GM12878 (cell line): ENCODE measurements around the gene PRMT5. TPM values are rescaled to one million over a fixed set of nuclear protein-coding genes. Genes with fewer than 3 reads are reported as not detected.

Experiments used
- CBFB ChIP-seq: IDR thresholded peaks from 2 replicates; pipeline ENCODE4 v1.6.1; 2016; ENCODE audit warnings: antibody characterized with exemption, low read depth
- CREB1 ChIP-seq: IDR thresholded peaks from 2 replicates; pipeline ENCODE4 v1.6.1; 2012; ENCODE audit warnings: low read depth, mild to moderate bottlenecking, inconsistent platforms
- EGR1 ChIP-seq, 2 experiments: IDR thresholded peaks; 1 replicate in 1 of 2; 2 replicates in 1 of 2; pipeline ENCODE4 v1.6.1; 2011 to 2012; ENCODE audit warnings: low read depth in 2 of 2, low read length in 2 of 2, borderline replicate concordance in 1 of 2, mild to moderate bottlenecking in 1 of 2, moderate library complexity in 1 of 2
- FOS ChIP-seq: IDR thresholded peaks from 3 replicates; pipeline ENCODE4 v1.6.1; 2011; ENCODE audit warnings: borderline replicate concordance; ENCODE audit not compliant: insufficient read length; ENCODE audit errors: extremely low read depth
- HDAC2 ChIP-seq: fragments of 200-600 bp; sonication (generic); IDR thresholded peaks from 2 replicates; pipeline ENCODE4 v1.6.1; 2017
- IRF4 ChIP-seq: IDR thresholded peaks from 2 replicates; pipeline ENCODE4 v1.6.1; 2011; ENCODE audit warnings: low read depth, low read length
- MTA2 ChIP-seq: fragments of 450-650 bp; IDR thresholded peaks from 2 replicates; pipeline ENCODE4 v1.6.1; 2016; ENCODE audit warnings: low read depth, mild to moderate bottlenecking, moderate library complexity
- NBN ChIP-seq: fragments of 450-650 bp; IDR thresholded peaks from 2 replicates; pipeline ENCODE4 v1.6.1; 2016
- NR2C2 ChIP-seq: IDR thresholded peaks from 2 replicates; pipeline ENCODE4 v1.6.1; 2011; ENCODE audit warnings: borderline replicate concordance, low read depth; ENCODE audit not compliant: control insufficient read depth, insufficient read length
- PML ChIP-seq: IDR thresholded peaks from 2 replicates; pipeline ENCODE4 v1.6.1; 2012; ENCODE audit warnings: low read length, inconsistent platforms
- RAD21 ChIP-seq: IDR thresholded peaks from 2 replicates; pipeline ENCODE4 v1.6.1; 2011; ENCODE audit warnings: mild to moderate bottlenecking, low read depth, low read length, moderate library complexity; ENCODE audit not compliant: insufficient read depth
- SRF ChIP-seq, 2 experiments: IDR thresholded peaks; 2 replicates each; pipeline ENCODE4 v1.6.1; 2011; ENCODE audit warnings: low read depth in 2 of 2, low read length in 2 of 2, mild to moderate bottlenecking in 1 of 2, moderate library complexity in 1 of 2
- STAT1 ChIP-seq: fragments of 450-650 bp; conservative IDR thresholded peaks from 2 replicates; pipeline ENCODE4 v1.6.1; 2014; ENCODE audit warnings: antibody characterized with exemption, mild to moderate bottlenecking
- TAF1 ChIP-seq: IDR thresholded peaks from 2 replicates; pipeline ENCODE4 v1.6.1; 2011; ENCODE audit warnings: mild to moderate bottlenecking, low read depth, low read length, borderline replicate concordance
- polyA plus RNA-seq, 11 experiments: library from polyadenylated mRNA; depleted of rRNA in 4 of 11; unstranded in 6 of 11; stranded (reverse) in 5 of 11; fragments of >200 nt; fragmentation: Nextera tagmentation in 4 of 11; fragmentation: Illumina TruSeq in 1 of 11; extraction: Ambion mirVana in 4 of 11; extraction: Trizol in 1 of 11; gene quantifications; 1 replicate in 1 of 11; 2 replicates in 10 of 11; pipeline versions ENCODE4 v1.2.1 to v1.2.3, GENCODE V29; 2011 to 2016; ENCODE audit warnings: inconsistent platforms in 2 of 11, missing spikeins in 2 of 11, low read depth in 1 of 11
- total RNA-seq, 4 experiments: library from RNA; depleted of rRNA in 3 of 4; stranded (reverse); fragments of >200 nt in 3 of 4; fragmentation: Illumina TruSeq in 1 of 4; extraction: Trizol in 1 of 4; gene quantifications; 2 replicates each; pipeline versions ENCODE4 v1.2.1 to v1.2.3, GENCODE V29; 2013 to 2021
- TF ChIP-seq, protein P1 (sequence below): fragments of 450-650 bp; IDR thresholded peaks from 2 replicates; pipeline ENCODE4 v1.6.1; 2017; ENCODE audit warnings: mild to moderate bottlenecking
- TF ChIP-seq, protein P2 (sequence below): fragments of 450-650 bp; IDR thresholded peaks from 2 replicates; pipeline ENCODE4 v1.6.1; 2014; ENCODE audit warnings: mild to moderate bottlenecking
- TF ChIP-seq, protein P3 (sequence below): IDR thresholded peaks from 2 replicates; pipeline ENCODE4 v1.6.1; 2011; ENCODE audit warnings: borderline replicate concordance, low read depth, mild to moderate bottlenecking, moderate library complexity, mixed read lengths, low read length; ENCODE audit not compliant: insufficient read depth; ENCODE audit errors: extremely low read length
- TF ChIP-seq, protein P4 (sequence below): fragments of 450-650 bp; formaldehyde crosslinking; IDR thresholded peaks from 2 replicates; pipeline ENCODE4 v1.5.0; 2022; ENCODE audit warnings: mild to moderate bottlenecking, missing genetic modification characterization
- TF ChIP-seq, protein P5 (sequence below): fragments of 150-350 bp; IDR thresholded peaks from 2 replicates; pipeline ENCODE4 v1.6.1; 2016; ENCODE audit warnings: low read depth, low read length

PRMT5 gene
- total and polyA plus RNA-seq, 10 of the 15 experiments (the other 5 are each of a cell fraction or from before 2014, with no cell fraction given) = 54.3 to 221 (median 111) TPM

DNA sequence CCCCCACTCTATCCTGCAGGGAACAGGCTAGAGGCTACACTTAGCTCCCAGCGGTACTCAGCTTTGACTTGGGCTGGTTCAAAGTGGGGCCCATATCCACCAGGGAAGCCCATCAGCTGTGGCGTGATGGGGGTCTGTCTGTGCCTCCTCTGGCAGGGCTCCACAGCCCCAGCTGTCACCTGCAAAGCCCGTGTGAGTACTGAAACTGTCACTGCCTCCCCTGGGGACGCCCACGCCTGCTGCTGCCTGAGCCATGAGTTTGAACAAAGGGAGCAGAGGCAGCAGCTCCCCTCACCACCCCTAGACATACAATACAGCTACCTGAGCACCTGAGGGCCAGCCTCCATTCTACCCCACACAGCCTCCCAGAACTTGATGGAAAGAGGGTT, 41.2 kb downstream of the PRMT5 start (continued):
- TF ChIP-seq, protein P1, sequence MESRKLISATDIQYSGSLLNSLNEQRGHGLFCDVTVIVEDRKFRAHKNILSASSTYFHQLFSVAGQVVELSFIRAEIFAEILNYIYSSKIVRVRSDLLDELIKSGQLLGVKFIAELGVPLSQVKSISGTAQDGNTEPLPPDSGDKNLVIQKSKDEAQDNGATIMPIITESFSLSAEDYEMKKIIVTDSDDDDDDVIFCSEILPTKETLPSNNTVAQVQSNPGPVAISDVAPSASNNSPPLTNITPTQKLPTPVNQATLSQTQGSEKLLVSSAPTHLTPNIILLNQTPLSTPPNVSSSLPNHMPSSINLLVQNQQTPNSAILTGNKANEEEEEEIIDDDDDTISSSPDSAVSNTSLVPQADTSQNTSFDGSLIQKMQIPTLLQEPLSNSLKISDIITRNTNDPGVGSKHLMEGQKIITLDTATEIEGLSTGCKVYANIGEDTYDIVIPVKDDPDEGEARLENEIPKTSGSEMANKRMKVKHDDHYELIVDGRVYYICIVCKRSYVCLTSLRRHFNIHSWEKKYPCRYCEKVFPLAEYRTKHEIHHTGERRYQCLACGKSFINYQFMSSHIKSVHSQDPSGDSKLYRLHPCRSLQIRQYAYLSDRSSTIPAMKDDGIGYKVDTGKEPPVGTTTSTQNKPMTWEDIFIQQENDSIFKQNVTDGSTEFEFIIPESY = no peak
- TF ChIP-seq, protein P2, sequence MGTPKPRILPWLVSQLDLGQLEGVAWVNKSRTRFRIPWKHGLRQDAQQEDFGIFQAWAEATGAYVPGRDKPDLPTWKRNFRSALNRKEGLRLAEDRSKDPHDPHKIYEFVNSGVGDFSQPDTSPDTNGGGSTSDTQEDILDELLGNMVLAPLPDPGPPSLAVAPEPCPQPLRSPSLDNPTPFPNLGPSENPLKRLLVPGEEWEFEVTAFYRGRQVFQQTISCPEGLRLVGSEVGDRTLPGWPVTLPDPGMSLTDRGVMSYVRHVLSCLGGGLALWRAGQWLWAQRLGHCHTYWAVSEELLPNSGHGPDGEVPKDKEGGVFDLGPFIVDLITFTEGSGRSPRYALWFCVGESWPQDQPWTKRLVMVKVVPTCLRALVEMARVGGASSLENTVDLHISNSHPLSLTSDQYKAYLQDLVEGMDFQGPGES = no peak
- TF ChIP-seq MTA2 (peak; percentile 41; the same call in 1 of the 2 replicates), EGR1 (IDR thresholded peaks at IDR 0.05; ENCODE audit: borderline replicate concordance in 1 of 2, low read depth in 2 of 2, low read length in 2 of 2) (peak; percentile 80 to 99), RAD21 (no peak), NR2C2 (no peak), CBFB (no peak), NBN (no peak; the same call in 1 of the 2 replicates), PML (no peak), CREB1 (no peak), SRF (IDR thresholded peaks at IDR 0.05; ENCODE audit: low read depth in 2 of 2, low read length in 2 of 2) (0 out of 4 replicates have a peak, but pooled peaks of 1 of the 2 experiments have one; percentile 27), IRF4 (peak; percentile 69; the same call in 1 of the 2 replicates), FOS (no peak), STAT1 (no peak), HDAC2 (no peak), TAF1 (peak; percentile 84)
- TF ChIP-seq, protein P3, sequence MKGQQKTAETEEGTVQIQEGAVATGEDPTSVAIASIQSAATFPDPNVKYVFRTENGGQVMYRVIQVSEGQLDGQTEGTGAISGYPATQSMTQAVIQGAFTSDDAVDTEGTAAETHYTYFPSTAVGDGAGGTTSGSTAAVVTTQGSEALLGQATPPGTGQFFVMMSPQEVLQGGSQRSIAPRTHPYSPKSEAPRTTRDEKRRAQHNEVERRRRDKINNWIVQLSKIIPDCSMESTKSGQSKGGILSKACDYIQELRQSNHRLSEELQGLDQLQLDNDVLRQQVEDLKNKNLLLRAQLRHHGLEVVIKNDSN = no peak
- TF ChIP-seq, protein P4, sequence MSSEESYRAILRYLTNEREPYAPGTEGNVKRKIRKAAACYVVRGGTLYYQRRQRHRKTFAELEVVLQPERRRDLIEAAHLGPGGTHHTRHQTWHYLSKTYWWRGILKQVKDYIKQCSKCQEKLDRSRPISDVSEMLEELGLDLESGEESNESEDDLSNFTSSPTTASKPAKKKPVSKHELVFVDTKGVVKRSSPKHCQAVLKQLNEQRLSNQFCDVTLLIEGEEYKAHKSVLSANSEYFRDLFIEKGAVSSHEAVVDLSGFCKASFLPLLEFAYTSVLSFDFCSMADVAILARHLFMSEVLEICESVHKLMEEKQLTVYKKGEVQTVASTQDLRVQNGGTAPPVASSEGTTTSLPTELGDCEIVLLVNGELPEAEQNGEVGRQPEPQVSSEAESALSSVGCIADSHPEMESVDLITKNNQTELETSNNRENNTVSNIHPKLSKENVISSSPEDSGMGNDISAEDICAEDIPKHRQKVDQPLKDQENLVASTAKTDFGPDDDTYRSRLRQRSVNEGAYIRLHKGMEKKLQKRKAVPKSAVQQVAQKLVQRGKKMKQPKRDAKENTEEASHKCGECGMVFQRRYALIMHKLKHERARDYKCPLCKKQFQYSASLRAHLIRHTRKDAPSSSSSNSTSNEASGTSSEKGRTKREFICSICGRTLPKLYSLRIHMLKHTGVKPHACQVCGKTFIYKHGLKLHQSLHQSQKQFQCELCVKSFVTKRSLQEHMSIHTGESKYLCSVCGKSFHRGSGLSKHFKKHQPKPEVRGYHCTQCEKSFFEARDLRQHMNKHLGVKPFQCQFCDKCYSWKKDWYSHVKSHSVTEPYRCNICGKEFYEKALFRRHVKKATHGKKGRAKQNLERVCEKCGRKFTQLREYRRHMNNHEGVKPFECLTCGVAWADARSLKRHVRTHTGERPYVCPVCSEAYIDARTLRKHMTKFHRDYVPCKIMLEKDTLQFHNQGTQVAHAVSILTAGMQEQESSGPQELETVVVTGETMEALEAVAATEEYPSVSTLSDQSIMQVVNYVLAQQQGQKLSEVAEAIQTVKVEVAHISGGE (CRISPR knock-in tag) = no peak
- TF ChIP-seq, protein P5, sequence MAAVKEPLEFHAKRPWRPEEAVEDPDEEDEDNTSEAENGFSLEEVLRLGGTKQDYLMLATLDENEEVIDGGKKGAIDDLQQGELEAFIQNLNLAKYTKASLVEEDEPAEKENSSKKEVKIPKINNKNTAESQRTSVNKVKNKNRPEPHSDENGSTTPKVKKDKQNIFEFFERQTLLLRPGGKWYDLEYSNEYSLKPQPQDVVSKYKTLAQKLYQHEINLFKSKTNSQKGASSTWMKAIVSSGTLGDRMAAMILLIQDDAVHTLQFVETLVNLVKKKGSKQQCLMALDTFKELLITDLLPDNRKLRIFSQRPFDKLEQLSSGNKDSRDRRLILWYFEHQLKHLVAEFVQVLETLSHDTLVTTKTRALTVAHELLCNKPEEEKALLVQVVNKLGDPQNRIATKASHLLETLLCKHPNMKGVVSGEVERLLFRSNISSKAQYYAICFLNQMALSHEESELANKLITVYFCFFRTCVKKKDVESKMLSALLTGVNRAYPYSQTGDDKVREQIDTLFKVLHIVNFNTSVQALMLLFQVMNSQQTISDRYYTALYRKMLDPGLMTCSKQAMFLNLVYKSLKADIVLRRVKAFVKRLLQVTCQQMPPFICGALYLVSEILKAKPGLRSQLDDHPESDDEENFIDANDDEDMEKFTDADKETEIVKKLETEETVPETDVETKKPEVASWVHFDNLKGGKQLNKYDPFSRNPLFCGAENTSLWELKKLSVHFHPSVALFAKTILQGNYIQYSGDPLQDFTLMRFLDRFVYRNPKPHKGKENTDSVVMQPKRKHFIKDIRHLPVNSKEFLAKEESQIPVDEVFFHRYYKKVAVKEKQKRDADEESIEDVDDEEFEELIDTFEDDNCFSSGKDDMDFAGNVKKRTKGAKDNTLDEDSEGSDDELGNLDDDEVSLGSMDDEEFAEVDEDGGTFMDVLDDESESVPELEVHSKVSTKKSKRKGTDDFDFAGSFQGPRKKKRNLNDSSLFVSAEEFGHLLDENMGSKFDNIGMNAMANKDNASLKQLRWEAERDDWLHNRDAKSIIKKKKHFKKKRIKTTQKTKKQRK = no peak
